D721Med (cell line): ENCODE measurements around the gene MYO15B.

Experiments
- DNase-seq: peaks from one replicate; pipeline ENCODE4 v3.0.0; 2011; ENCODE audit warnings: low spot score; ENCODE audit not compliant: insufficient read length
- FAIRE-seq: peaks from 2 replicates; lab custom pipeline; 2011; peaks lifted over from hg19 to GRCh38; lab: Jason Lieb, UNC
- TF ChIP-seq, protein P1 (sequence below): IDR thresholded peaks from 2 replicates; pipeline ENCODE4 v1.5.1; 2012; ENCODE audit warnings: mild to moderate bottlenecking, control low read depth; ENCODE audit not compliant: insufficient read depth; ENCODE audit errors: missing control alignments

MYO15B gene

DNA sequence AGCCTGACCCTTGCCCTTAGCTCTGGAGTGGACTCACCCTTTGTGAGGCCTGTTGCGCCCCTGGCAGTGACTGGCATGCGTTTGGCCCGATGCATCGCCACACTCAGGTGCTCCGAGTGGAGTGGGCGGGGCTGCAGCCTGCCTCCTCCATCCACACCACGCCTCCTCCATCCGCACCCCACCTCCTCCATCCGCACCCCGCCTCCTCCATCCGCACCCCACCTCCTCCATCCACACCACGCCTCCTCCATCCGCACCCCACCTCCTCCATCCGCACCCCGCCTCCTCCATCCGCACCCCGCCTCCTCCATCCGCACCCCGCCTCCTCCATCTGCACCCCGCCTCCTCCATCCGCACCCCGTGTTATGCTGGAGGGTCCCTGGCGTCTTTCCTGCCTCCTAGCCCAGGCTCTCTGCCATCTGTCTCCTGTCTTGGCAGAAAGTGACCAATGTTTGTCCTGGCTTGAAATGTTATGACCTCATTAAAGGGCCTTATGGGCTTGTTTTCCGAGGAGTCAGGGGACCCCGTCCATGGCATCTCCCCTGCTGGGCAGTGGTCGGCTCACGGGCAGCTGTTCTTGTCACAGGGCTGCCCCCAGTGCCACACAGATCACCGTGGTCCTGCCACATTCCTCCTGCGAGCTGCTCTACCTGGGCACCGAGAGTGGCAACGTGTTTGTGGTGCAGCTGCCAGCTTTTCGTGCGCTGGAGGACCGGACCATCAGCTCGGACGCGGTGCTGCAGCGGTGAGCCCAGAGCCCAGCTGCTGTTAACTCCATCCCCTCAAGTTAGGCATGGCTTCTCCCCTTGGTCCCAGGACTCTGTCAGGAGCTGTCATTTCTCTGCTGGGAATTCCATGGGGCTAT is 28.7 kb upstream of the MYO15B start:
- FAIRE-seq (no peak), DNase-seq (no peak)
- TF ChIP-seq, protein P1, sequence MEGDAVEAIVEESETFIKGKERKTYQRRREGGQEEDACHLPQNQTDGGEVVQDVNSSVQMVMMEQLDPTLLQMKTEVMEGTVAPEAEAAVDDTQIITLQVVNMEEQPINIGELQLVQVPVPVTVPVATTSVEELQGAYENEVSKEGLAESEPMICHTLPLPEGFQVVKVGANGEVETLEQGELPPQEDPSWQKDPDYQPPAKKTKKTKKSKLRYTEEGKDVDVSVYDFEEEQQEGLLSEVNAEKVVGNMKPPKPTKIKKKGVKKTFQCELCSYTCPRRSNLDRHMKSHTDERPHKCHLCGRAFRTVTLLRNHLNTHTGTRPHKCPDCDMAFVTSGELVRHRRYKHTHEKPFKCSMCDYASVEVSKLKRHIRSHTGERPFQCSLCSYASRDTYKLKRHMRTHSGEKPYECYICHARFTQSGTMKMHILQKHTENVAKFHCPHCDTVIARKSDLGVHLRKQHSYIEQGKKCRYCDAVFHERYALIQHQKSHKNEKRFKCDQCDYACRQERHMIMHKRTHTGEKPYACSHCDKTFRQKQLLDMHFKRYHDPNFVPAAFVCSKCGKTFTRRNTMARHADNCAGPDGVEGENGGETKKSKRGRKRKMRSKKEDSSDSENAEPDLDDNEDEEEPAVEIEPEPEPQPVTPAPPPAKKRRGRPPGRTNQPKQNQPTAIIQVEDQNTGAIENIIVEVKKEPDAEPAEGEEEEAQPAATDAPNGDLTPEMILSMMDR = no peak

DNA sequence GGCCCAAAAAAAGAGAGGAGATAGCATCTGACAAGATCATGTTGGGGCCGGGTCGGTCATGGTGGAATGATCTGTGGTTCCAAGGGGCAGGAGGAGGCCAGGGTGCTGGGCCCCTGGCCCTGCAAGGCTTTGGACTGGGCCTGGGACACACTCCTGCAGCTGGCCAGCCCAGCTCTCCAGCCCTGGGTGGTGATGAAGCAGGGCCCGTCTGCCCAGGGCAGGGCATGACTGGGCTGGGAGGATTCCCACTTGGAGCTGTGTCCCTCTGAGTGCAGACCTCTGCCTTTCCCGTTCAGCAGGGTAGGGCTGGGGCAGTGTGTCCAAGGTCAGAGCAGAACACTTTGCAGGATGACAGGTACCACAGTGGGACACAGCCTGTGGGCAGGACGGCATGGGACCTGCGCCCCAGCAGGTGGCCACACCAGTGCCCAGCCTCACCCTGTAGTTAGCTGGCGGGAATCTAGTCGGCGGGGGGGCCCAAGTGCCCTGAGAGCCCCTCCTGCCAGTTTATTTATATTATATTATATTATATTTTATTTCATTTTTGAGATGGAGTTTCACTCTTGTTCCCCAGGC is 27.6 kb upstream of the MYO15B start:
- no peak for DNase-seq
- TF ChIP-seq, protein P1 = no peak
- no peak for FAIRE-seq

DNA sequence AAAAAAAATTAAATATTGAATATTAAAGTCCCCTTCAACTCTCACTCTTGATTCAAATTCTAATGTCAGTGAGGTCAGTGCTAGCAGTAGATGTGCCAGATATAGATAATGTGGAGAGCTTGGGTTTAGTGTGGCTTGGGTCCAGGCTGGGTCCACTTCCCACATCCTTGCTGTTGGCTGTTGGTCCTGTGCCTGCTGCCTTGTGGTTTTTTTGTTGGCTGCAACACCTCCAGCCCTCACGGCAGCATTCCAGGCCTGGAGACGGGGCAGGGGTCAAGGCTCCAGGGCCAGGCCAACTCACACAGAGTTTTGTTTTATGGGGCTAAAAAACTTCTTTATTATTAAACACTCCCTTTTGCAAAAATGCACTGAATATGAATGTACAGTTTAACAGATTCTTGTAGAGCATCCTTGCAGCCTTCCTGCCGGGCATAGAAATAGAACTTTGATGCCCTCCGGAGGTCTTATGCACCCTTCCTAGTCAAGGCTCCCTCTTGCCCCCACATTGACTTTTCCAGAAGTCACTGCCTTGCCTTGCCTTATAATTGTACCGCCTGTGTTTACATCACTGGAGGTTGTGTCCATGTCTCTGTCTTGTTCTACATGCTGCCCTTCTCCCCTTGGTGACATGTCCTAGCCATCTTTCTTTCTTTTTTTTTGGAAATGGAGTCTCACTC is 25.5 kb upstream of the MYO15B start:
- FAIRE-seq = no peak
- DNase-seq = no peak
- TF ChIP-seq, protein P1 = no peak

DNA sequence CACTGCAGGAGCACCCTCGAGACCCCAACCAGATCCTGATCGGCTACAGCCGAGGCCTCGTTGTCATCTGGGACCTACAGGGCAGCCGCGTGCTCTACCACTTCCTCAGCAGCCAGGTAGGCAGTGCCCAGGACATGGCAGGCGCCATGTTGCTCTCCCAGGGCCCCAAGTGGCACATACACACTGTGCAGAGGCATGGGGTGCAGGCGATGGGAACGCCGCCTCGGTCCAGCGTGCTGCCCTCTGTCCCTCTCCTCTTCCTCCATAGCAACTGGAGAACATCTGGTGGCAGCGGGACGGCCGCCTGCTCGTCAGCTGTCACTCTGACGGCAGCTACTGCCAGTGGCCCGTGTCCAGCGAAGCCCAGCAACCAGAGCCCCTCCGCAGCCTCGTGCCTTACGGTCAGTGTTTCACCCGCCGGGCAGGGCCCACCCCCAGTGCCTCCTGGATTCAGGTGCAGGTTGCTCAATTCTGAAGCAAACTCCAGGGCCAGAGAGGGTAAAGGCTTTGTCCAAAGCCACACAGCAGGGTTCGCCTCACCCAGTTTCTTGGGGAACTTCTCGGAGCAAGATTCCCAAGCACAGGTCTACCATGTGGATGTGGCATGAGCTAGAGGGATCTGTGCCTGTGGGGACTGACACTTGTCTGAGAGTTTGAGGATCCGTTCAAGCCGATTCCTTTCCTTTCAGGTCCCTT is 24.4 kb upstream of the MYO15B start:
- FAIRE-seq (no peak), DNase-seq (no peak)
- TF ChIP-seq, protein P1 = no peak

DNA sequence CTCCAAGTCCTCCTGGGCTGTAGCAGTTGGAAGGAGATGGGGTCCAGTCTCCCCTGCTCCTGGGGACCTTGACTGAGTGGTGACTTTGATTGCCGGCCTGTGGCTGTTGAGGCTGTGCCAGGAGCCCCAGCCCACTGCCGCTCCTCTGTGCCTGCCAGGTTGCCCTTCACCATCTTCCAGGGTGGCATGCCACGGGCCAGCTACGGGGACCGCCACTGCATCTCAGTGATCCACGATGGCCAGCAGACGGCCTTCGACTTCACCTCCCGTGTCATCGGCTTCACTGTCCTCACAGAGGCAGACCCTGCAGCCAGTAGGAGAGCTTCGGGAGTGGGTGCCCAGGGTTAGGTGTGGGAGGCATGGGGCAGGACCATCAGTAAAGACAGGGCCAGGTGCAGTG is 23.4 kb upstream of the MYO15B start:
- FAIRE-seq = no peak
- DNase-seq = no peak
- TF ChIP-seq, protein P1 = no peak

GRCh38 chr17:75565066-75565465 is 22.5 kb upstream of the MYO15B start:
- TF ChIP-seq, protein P1 = no peak
- no peak for FAIRE-seq
- no peak for DNase-seq
